HG02973 (cell line): ENCODE measurements around the gene WWOX.

Experiments used
- ATAC-seq: cut with Tn5 transposase; IDR thresholded peaks from one replicate; pipeline ENCODE4 v1.9.1; 2021; ENCODE audit warnings: moderate library complexity; ENCODE audit not compliant: unreplicated experiment

Gene WWOX

GRCh38 chr16:78812582-78812981 lies 713.1 kb downstream of the WWOX start:
- no peak for ATAC-seq

GRCh38 chr16:78813661-78814311 lies 714.3 kb downstream of the WWOX start:
- no peak for ATAC-seq

- no peak for ATAC-seq
These were observed 716.3 kb downstream of the WWOX start for GRCh38 chr16:78815713-78816112.

GRCh38 chr16:78816499-78817195 lies 717.2 kb downstream of the WWOX start:
- no peak for ATAC-seq

- no peak for ATAC-seq
These were observed 717.8 kb downstream of the WWOX start for GRCh38 chr16:78817200-78817739.

GRCh38 chr16:78821335-78821734 lies 721.9 kb downstream of the WWOX start:
- no peak for ATAC-seq

- no peak for ATAC-seq
These were observed 723.1 kb downstream of the WWOX start for GRCh38 chr16:78822509-78822908.

- no peak for ATAC-seq
These were observed 723.6 kb downstream of the WWOX start for GRCh38 chr16:78823027-78823426.

- no peak for ATAC-seq
These were observed 729.8 kb downstream of the WWOX start for GRCh38 chr16:78829280-78829679.

- no peak for ATAC-seq
These were observed 731.1 kb downstream of the WWOX start for GRCh38 chr16:78830599-78830998.

- no peak for ATAC-seq
These were observed 732.6 kb downstream of the WWOX start for GRCh38 chr16:78832100-78832499.

- ATAC-seq, result no peak
These were observed 737.5 kb downstream of the WWOX start for GRCh38 chr16:78836802-78837491.

- no peak for ATAC-seq
These were observed 738.3 kb downstream of the WWOX start for GRCh38 chr16:78837706-78838105.

GRCh38 chr16:78838276-78838675 lies 738.8 kb downstream of the WWOX start:
- no peak for ATAC-seq

GRCh38 chr16:78842950-78843349 lies 743.5 kb downstream of the WWOX start:
- ATAC-seq, result no peak

GRCh38 chr16:78843978-78844377 lies 744.5 kb downstream of the WWOX start:
- ATAC-seq, result no peak

- ATAC-seq, result no peak
These were observed 745.2 kb downstream of the WWOX start for GRCh38 chr16:78844682-78845081.

- ATAC-seq, result no peak
These were observed 751.8 kb downstream of the WWOX start for GRCh38 chr16:78851266-78851665.

- no peak for ATAC-seq
These were observed 752.7 kb downstream of the WWOX start for GRCh38 chr16:78852081-78852635.

- ATAC-seq, result no peak
These were observed 762.6 kb downstream of the WWOX start for GRCh38 chr16:78862022-78862421.

GRCh38 chr16:78866521-78866920 lies 767.1 kb downstream of the WWOX start:
- no peak for ATAC-seq

GRCh38 chr16:78869492-78869891 lies 770.0 kb downstream of the WWOX start:
- no peak for ATAC-seq
